ENCODE data around the gene RWDD2A.

DNA sequence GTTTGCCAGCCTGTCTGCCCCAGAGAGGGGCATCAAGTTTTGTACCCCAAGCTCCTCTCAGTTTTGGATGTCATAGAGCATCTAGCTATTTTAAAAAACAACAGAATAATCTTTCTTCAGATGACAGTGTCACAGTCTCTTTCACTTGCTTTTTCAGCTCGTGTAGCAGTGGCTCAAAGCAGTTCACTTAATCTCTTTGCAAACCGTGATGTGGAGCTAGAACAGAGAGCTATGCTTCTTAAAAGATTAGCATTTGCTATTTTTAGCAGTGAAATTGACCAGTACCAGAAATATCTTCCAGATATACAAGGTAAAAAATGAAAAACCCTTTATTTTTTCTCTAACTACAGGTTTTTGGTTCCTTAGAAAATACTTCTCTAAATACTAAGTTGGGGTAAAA lies 37.4 kb upstream of the RWDD2A start:
- TF ChIP-seq, protein P1, sequence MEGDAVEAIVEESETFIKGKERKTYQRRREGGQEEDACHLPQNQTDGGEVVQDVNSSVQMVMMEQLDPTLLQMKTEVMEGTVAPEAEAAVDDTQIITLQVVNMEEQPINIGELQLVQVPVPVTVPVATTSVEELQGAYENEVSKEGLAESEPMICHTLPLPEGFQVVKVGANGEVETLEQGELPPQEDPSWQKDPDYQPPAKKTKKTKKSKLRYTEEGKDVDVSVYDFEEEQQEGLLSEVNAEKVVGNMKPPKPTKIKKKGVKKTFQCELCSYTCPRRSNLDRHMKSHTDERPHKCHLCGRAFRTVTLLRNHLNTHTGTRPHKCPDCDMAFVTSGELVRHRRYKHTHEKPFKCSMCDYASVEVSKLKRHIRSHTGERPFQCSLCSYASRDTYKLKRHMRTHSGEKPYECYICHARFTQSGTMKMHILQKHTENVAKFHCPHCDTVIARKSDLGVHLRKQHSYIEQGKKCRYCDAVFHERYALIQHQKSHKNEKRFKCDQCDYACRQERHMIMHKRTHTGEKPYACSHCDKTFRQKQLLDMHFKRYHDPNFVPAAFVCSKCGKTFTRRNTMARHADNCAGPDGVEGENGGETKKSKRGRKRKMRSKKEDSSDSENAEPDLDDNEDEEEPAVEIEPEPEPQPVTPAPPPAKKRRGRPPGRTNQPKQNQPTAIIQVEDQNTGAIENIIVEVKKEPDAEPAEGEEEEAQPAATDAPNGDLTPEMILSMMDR (IDR thresholded peaks at IDR 0.05; ENCODE audit: low read depth, low read length), result no peak
- no peak for TF ChIP-seq EZH2phosphoT487 (IDR thresholded peaks at IDR 0.05; ENCODE audit: low read depth)
